Raji (cell line): Measurements from ENCODE around the gene POMT1.

Experiments used
- POLR2A ChIP-seq: IDR thresholded peaks from 2 replicates; pipeline ENCODE4 v1.6.1; 2011; ENCODE audit warnings: low read depth, low read length, control low read depth; ENCODE audit not compliant: insufficient read depth

The POMT1 gene

GRCh38 chr9:131546336-131547084 lies 43.8 kb downstream of the POMT1 start:
- TF ChIP-seq POLR2A: no peak

- TF ChIP-seq POLR2A: no peak
These were observed 49.3 kb downstream of the POMT1 start for GRCh38 chr9:131552030-131552429.

GRCh38 chr9:131554087-131554842 lies 51.5 kb downstream of the POMT1 start:
- TF ChIP-seq POLR2A: no peak

GRCh38 chr9:131554843-131555351 lies 52.2 kb downstream of the POMT1 start:
- no peak for TF ChIP-seq POLR2A

GRCh38 chr9:131555841-131556673 lies 53.3 kb downstream of the POMT1 start:
- TF ChIP-seq POLR2A: no peak

- TF ChIP-seq POLR2A: no peak
These were observed 55.3 kb downstream of the POMT1 start for GRCh38 chr9:131557855-131558548.

- no peak for TF ChIP-seq POLR2A
These were observed 56.8 kb downstream of the POMT1 start for GRCh38 chr9:131559421-131560000.

- no peak for TF ChIP-seq POLR2A
These were observed 59.6 kb downstream of the POMT1 start for GRCh38 chr9:131562032-131562959.

GRCh38 chr9:131565369-131565768 lies 62.7 kb downstream of the POMT1 start:
- no peak for TF ChIP-seq POLR2A

GRCh38 chr9:131566158-131566557 lies 63.4 kb downstream of the POMT1 start:
- TF ChIP-seq POLR2A: no peak

- TF ChIP-seq POLR2A: no peak
These were observed 65.2 kb downstream of the POMT1 start for GRCh38 chr9:131567910-131568309.
